Loucy (cell line): ENCODE results near the gene IGSF9B.

Source experiments
- H2AFZ ChIP-seq: fragments of 200-600 bp; sonication (generic); 2 replicates; pipeline ENCODE4 v1.6.0; 2016; ENCODE audit warnings: antibody characterized with exemption, mild to moderate bottlenecking, low read length, moderate library complexity
- H3F3A ChIP-seq: fragments of 200-600 bp; 2 replicates; pipeline ENCODE4 v1.6.0; 2016; ENCODE audit warnings: antibody characterized with exemption, low read depth, mild to moderate bottlenecking
- H3K27me3 ChIP-seq: fragments of 200-600 bp; sonication (generic); 2 replicates; pipeline ENCODE4 v1.6.1; 2014; ENCODE audit warnings: low read length, mild to moderate bottlenecking; ENCODE audit not compliant: insufficient read depth, poor library complexity, severe bottlenecking
- H3K36me3 ChIP-seq: fragments of 200-600 bp; sonication (generic); 2 replicates; pipeline ENCODE4 v1.6.1; 2016; ENCODE audit warnings: low read length; ENCODE audit not compliant: insufficient read depth
- H3K4me1 ChIP-seq: fragments of 200-600 bp; sonication (generic); 2 replicates; pipeline ENCODE4 v1.5.1; 2014; ENCODE audit warnings: low read length, mild to moderate bottlenecking; ENCODE audit not compliant: insufficient read depth, poor library complexity, severe bottlenecking
- H3K4me2 ChIP-seq: fragments of 200-600 bp; sonication (generic); 2 replicates; pipeline ENCODE4 v1.6.0; 2014; ENCODE audit warnings: antibody characterized with exemption, low read length, low read depth, mild to moderate bottlenecking; ENCODE audit not compliant: poor library complexity, severe bottlenecking
- H3K4me3 ChIP-seq: fragments of 200-600 bp; sonication (generic); 2 replicates; pipeline ENCODE4 v1.5.1; 2014; ENCODE audit warnings: low read length, mild to moderate bottlenecking, mixed read lengths; ENCODE audit not compliant: poor library complexity, severe bottlenecking
- H3K79me2 ChIP-seq: fragments of 200-600 bp; sonication (generic); 2 replicates; pipeline ENCODE4 v1.6.1; 2014; ENCODE audit warnings: low read length; ENCODE audit not compliant: insufficient read depth
- H3K9ac ChIP-seq: fragments of 200-600 bp; sonication (generic); 2 replicates; pipeline ENCODE4 v1.6.0; 2014; ENCODE audit warnings: mild to moderate bottlenecking, low read depth, low read length, moderate library complexity; ENCODE audit not compliant: poor library complexity, severe bottlenecking
- H3K9me2 ChIP-seq: fragments of 200-600 bp; sonication (generic); replicated peaks from 2 replicates; pipeline ENCODE4 v1.6.1; 2016; ENCODE audit warnings: low read depth, low read length, mixed read lengths
- H3K9me3 ChIP-seq: fragments of 200-600 bp; sonication (generic); 2 replicates; pipeline ENCODE4 v1.6.1; 2014; ENCODE audit warnings: mild to moderate bottlenecking, antibody characterized with exemption, low read length, low read depth; ENCODE audit not compliant: insufficient read depth
- H4K20me1 ChIP-seq: fragments of 200-600 bp; sonication (generic); 2 replicates; pipeline ENCODE4 v1.6.0; 2014; ENCODE audit warnings: antibody characterized with exemption, low read length, mild to moderate bottlenecking; ENCODE audit not compliant: insufficient read depth, poor library complexity, severe bottlenecking
- CTCF ChIP-seq: fragments of 200-600 bp; sonication (generic); conservative IDR thresholded peaks from 2 replicates; pipeline ENCODE4 v1.5.1; 2014; ENCODE audit warnings: mild to moderate bottlenecking, antibody characterized with exemption, low read length
- EZH2phosphoT487 ChIP-seq: fragments of 200-600 bp; IDR thresholded peaks from 2 replicates; pipeline ENCODE4 v1.6.1; 2018; ENCODE audit warnings: antibody characterized with exemption, mild to moderate bottlenecking, moderate library complexity, borderline replicate concordance

Gene IGSF9B

GRCh38 chr11:134001596-134001995, 44.8 kb upstream of the IGSF9B start:
- Histone ChIP-seq H3K4me2 (no peak overlapping the region), H3K9me3 (peaks cover 5% of the 10 kb centered on the region; the same call in 1 of the 2 replicates), H3K4me3 (no peak overlapping the region), H3K36me3 (no peaks in the 10 kb centered on the region), H3K9me2 (no peaks in the 10 kb centered on the region), H3K79me2 (no peaks in the 10 kb centered on the region), H4K20me1 (no peaks in the 10 kb centered on the region), H3K27me3 (no peaks in the 10 kb centered on the region), H3F3A (no peaks in the 10 kb centered on the region), H3K4me1 (no peaks in the 10 kb centered on the region), H2AFZ (no peak overlapping the region), H3K9ac (no peak overlapping the region)
- TF ChIP-seq CTCF: no peak
- TF ChIP-seq EZH2phosphoT487: no peak

GRCh38 chr11:134001088-134001487, 44.3 kb upstream of the IGSF9B start:
- Histone ChIP-seq H3K79me2 (no peaks in the 10 kb centered on the region), H3K4me2 (no peak overlapping the region), H3K9ac (no peak overlapping the region), H3F3A (no peaks in the 10 kb centered on the region), H4K20me1 (no peaks in the 10 kb centered on the region), H3K36me3 (no peaks in the 10 kb centered on the region), H2AFZ (no peak overlapping the region), H3K4me1 (no peaks in the 10 kb centered on the region), H3K27me3 (no peaks in the 10 kb centered on the region), H3K9me2 (no peaks in the 10 kb centered on the region), H3K4me3 (no peak overlapping the region), H3K9me3 (peaks cover 5% of the 10 kb centered on the region; the same call in 1 of the 2 replicates)
- TF ChIP-seq EZH2phosphoT487 (no peak), CTCF (no peak)

DNA sequence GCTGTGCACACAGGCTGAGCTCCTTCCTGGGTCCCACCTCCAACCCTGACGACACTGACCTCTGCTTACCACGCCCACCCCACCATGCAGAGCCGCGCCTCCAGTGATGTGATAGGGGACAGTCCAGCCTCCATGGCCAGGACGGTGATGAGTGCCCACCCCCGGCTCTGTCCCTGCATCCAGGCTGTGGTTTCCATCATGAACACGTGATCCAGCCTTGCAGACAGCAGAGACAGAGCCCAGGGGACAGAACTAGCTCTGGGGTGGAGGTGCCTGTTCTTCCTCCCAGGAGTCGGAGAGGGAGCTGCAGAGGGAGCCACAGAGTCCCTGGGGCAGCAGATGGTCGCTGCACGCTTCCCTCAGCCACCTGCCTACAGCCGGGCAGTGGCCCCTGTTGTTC, 42.6 kb upstream of the IGSF9B start:
- no peaks in the 10 kb centered on the region for H3K27me3 ChIP-seq
- no peak overlapping the region for H2AFZ ChIP-seq
- H4K20me1 ChIP-seq: no peaks in the 10 kb centered on the region
- H3K4me1 ChIP-seq: no peaks in the 10 kb centered on the region
- no peak overlapping the region for H3K9ac ChIP-seq
- no peaks in the 10 kb centered on the region for H3K36me3 ChIP-seq
- no peak for TF ChIP-seq CTCF
- no peak for TF ChIP-seq EZH2phosphoT487
- no peaks in the 10 kb centered on the region for H3K9me2 ChIP-seq
- peaks cover 5% of the 10 kb centered on the region; the same call in 1 of the 2 replicates for H3K9me3 ChIP-seq
- no peak overlapping the region for H3K4me3 ChIP-seq
- no peaks in the 10 kb centered on the region for H3K79me2 ChIP-seq
- no peaks in the 10 kb centered on the region for H3F3A ChIP-seq
- H3K4me2 ChIP-seq: no peak overlapping the region
